GM21360 (cell line): ENCODE measurements around the gene PDIA6.

ENCODE experiments used
- ATAC-seq: cut with Tn5 transposase; IDR thresholded peaks from one replicate; pipeline ENCODE4 v1.9.1; 2021; ENCODE audit warnings: mild to moderate bottlenecking, moderate library complexity; ENCODE audit not compliant: unreplicated experiment

PDIA6 gene

GRCh38 chr2:10812362-10813162 lies at the start of gene PDIA6:
Gene PDIA6, minus strand, starts transcription at chr2:10812785. Its CDS starts 89 bp downstream, at chr2:10812696.
- ATAC-seq: peak; percentile 87

- ATAC-seq: no peak
Measured at GRCh38 chr2:10862330-10862729, 49.7 kb upstream of the PDIA6 start.

GRCh38 chr2:10861765-10862164 lies 49.2 kb upstream of the PDIA6 start:
- ATAC-seq: no peak

GRCh38 chr2:10860814-10861325 lies 48.3 kb upstream of the PDIA6 start:
- ATAC-seq: no peak

- no peak for ATAC-seq
Measured at GRCh38 chr2:10860081-10860813, 47.7 kb upstream of the PDIA6 start.

GRCh38 chr2:10859278-10859677 lies 46.7 kb upstream of the PDIA6 start:
- ATAC-seq: no peak

- no peak for ATAC-seq
Measured at GRCh38 chr2:10848541-10848940, 36.0 kb upstream of the PDIA6 start.

GRCh38 chr2:10847008-10847407 lies 34.4 kb upstream of the PDIA6 start:
- no peak for ATAC-seq

GRCh38 chr2:10846110-10846861 lies 33.7 kb upstream of the PDIA6 start:
- ATAC-seq: no peak

- no peak for ATAC-seq
Measured at GRCh38 chr2:10845640-10846039, 33.1 kb upstream of the PDIA6 start.

- no peak for ATAC-seq
Measured at GRCh38 chr2:10844097-10844496, 31.5 kb upstream of the PDIA6 start.

- ATAC-seq: no peak
Measured at GRCh38 chr2:10842506-10842905, 29.9 kb upstream of the PDIA6 start.

GRCh38 chr2:10841547-10842219 lies 29.1 kb upstream of the PDIA6 start:
- no peak for ATAC-seq

- ATAC-seq: no peak
Measured at GRCh38 chr2:10839813-10840212, 27.2 kb upstream of the PDIA6 start.

GRCh38 chr2:10838734-10839133 lies 26.1 kb upstream of the PDIA6 start:
- no peak for ATAC-seq

- no peak for ATAC-seq
Measured at GRCh38 chr2:10837298-10838266, 25.0 kb upstream of the PDIA6 start.

- peak; percentile 79 for ATAC-seq
Measured at GRCh38 chr2:10835052-10835970, 22.7 kb upstream of the PDIA6 start.

- ATAC-seq: no peak
Measured at GRCh38 chr2:10834068-10834655, 21.6 kb upstream of the PDIA6 start.
